Daoy (cell line): ENCODE results near the gene CMTM5. TPM values are rescaled to one million over a fixed set of nuclear protein-coding genes. Genes with fewer than 3 reads are reported as not detected.
A peak's percentile ranks its signal among the peaks of the same experiment; 100 is the strongest.

Experiments used
- DNase-seq: peaks from one replicate; pipeline ENCODE4 v3.0.0-alpha.2; 2015; ENCODE audit warnings: low read depth
- total RNA-seq: library from RNA; depleted of rRNA; stranded (reverse); fragments of >200 nt; shearing (Covaris generic); gene quantifications from 2 replicates; pipeline ENCODE4 v1.2.3, GENCODE V29; 2014; rRNA removed

CMTM5 gene, protein sequence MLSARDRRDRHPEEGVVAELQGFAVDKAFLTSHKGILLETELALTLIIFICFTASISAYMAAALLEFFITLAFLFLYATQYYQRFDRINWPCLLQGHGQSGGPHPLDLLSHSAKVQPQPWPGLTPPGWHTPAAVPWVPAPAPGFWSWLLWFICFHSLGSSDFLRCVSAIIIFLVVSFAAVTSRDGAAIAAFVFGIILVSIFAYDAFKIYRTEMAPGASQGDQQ
- total RNA-seq, result not detected in 2 replicates

DNA sequence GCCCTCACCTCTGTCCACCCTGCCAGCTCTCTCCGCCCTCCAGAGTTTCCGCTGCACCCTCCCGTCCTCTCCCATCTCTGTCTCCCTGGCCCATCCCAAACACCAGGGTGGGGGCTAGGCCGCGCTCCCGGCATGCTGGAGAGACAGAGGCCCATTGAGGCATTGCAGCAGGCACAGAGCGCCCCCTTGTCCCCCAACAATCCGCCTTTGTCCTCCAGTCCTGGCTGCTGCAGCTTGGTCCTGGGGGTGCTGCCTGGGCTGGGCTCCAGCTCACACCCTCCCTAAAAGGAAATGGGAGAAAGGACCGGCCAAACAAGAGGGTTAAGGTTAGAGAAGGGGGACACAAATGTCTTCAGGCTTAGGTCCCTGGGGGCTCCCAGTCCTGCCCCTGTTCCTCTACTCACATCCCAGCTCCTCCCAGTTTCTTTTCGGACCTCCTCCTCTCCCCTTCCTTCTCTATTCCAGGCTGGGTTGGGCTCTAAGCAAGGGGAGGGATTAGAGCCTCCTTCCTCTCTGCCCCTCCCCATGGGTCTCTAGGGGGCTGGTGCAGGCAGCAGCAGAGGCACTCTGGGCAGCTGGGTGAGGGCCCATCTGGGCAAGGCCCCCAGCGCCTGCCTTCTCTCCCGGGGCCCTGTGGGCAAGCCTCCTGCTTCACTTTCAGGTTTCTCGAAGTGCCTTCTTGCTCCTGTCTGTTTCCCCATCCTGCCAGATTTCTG, at the start of gene CMTM5:
Gene CMTM5, plus strand, starts transcription at position 565 of the 716 bp plus-strand sequence. CDS start 206 bp downstream, outside the sequence.
- DNase-seq, result no peak

DNA sequence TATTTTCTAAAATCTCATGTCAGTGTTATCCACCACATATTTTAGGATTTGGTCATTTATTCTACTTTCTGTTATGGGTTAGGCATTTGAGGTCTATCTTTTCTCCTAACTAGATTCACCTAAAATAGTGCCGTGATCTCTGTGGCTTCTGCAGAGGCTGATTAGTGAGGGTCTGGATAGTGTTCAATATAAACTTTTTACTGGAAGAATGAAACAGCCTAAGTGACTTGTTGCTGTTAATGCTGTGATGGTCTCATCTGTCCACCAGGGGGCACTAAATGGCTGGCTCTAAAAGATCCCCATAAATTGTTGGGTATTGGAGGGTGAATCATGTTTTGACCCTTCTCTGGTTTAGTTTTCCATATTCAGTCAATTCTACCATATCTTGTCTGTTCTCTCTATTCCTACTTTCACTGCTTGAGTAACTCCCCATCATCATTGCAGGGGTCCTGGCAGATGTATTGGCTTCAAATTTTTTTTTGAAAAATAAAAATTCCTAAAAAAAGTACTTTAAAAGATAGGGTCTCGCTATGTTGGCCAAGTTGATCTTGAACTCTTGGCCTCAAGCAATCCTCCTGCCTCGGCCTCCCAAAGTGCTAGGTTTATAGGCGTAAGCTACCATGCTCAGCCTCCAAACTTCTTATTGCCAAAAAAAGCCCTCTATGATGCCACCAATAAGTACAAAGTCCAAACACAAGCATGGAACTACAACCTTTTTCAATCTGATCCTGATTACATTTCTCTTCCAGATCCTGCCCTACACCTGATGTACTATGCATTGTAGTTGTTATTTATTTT, 48.7 kb upstream of the CMTM5 start:
- peak; percentile 74 for DNase-seq

DNA sequence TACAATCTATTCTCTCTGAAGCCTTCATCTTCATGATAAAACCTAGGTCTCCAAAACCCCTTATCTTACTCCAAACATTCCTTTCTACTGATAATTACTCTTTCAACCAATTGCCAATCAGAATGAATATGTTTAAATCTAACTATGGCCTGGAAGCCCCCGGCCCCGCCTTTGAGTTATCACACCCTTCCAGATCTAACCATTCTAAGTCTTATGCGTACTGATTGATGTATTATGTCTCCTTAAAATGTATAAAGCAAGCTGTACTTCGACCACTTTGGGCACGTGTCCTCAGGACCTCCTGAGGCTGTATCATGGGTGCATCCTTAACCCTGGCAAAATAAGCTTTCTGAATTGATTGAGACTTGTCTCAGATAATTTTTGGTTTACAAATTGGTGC, 41.2 kb upstream of the CMTM5 start:
- no peak for DNase-seq

DNA sequence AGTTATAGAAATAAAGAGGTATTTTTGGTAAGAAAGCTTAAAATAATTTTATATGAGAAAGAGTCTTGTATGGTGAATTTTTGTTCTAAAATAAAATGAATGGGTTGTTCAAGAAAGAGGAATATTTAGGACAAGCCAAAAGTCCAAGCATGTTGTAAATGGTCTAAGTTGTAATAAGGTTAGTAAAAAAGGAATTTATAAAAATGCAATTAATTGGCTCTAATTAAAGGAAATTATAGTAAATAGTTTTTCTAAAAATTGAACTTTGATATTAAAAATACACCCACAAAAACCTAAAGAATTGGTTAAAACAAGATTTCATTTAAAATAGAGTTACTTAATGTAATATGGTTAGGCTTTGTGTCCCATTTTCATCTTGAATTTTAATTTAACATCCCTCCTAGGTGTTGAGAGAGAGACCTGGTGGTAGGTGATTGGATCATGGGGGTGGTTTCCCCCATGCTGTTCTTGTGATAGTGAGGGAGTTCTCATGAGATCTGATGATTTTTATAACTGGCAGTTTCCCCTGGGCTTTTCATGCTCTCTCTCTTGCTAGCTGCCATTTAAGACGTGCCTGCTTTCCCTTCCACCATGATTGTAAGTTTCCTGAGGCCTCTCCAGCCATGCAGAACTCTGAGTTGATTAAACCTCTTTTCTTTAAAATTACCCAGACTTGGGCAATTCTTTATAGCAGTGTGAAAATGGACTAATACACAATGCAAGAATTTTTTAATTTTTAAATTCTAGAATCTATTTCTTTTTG, 37.2 kb upstream of the CMTM5 start:
- DNase-seq, result no peak

DNA sequence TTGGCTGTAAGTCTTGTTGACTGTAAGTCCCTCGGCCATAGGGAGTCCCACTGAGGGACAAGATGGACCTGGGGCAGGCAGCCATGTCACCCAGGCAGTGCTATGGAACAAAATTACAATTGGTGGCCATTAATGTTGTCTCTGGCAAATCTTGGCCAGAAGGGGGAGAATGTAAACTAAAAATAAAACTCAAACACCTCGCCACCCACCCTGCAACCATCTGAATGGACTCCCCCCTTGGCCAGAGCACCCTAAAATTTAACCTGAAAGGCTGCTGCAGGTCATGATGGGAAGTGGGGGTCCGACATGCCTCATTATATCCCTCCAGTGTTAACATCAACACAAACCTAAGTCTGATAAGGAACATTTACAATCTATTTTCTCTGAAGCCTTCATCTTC, 32.4 kb upstream of the CMTM5 start:
- DNase-seq, result no peak

DNA sequence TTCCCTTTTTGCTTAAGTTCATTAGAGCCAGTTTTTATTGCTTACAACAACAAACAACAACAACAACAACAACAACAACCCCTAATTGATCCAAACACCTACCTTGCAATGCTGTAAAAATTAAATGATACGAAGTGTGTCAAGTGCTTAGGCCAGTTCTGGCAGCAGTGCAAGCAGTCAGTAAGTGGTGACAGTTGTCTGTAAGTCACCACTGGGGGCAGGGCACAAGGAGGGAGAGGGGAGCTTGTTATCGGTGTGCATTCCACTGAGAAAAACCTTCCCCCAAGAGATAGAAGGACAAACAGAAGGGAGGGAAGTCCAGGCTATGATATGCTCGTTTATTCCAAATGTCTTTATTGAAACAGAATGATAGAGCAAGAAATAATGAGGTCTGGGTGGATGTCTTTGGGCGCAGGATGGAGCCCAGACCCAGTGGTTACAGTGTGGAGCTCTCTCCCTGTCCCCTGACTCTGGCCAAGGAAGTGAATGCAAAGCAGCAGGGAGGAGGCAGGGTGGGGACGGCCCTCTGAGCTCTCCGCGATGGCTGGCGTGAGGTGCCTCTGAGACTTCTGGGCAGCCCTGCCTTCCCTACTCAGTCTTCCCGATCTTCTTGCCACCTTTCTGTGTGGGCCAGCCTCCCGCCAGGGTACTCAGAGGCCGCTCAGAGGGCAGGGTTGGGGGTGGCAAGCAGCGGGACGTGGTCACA, 30.7 kb upstream of the CMTM5 start:
- DNase-seq, result no peak

DNA sequence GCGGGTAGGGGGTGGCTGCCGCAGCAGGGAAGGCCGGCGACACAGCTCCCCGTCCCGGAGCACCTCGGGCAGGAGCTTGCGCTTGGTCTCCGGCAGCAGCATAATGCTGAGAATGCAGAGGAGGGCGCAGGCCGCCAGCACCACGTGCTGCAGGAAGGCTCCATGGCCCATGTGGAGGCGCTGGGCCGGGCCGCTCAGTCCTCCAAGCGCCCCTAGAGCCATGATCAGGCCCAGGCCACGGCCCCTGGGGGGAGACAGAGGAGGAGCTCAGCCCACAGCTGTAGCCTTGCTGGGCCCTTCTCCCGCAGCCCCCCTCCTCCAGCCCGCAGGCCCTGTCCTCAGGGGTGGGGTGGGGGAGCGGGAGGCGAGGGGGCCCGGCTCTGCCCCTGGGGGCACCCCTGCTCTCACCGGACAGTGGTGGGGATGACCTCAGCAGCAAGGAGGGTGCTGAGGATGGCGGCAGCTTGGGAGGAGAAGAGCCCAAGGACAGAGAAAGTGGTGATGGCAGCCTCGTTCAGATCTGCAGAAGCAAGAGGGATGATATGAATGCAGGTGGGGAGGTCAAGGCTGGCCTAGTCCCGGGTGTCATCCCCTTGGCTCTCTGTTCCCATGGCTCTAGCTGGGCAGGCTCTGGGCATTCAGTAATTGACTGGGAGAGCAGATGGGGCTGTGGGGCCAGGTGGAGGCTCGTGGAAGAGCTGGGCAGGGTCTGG, 30.0 kb upstream of the CMTM5 start:
- no peak for DNase-seq

DNA sequence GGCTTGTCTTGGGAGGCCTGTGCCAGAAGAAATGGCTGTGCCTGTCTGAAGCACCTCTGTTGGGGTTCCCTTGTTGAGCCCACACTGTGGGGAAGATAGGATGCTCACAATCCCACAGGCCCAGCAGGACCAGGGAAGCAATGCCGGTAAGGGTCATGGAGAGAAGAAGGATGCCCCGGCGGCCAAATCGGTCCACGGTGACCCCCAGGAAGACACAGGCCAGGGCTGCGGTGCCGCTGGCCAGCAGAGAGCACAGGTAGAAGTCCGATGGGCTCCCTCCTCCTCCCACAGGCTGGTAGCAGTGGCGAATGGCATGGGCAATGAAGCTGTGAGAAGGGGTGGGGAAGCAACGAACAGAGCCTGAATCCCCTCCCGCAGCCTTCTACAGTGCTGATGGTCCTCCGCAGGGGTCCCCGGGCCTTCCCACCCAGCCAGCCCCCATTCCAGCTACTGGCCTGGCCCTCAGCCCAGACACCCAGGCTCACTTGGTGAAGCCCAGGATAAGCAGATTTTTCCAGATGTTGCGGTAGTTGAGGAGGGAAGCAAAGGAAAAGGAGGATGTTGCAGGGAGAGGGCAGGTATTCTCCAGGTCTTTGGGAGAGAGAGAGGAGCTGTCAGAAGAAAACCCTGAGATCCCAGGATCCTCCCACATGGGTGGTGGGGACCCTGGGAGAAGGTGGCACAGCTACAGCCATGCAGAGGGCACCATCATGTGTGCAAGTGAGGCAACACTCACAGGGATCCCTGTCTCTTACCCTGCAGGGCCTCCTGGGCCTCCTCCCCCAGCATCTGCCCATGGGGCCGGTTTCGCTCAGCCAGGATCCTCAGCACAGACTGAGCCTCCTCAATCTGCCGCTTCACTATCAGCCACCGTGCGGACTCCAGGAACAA, 29.2 kb upstream of the CMTM5 start:
- DNase-seq, result no peak

DNA sequence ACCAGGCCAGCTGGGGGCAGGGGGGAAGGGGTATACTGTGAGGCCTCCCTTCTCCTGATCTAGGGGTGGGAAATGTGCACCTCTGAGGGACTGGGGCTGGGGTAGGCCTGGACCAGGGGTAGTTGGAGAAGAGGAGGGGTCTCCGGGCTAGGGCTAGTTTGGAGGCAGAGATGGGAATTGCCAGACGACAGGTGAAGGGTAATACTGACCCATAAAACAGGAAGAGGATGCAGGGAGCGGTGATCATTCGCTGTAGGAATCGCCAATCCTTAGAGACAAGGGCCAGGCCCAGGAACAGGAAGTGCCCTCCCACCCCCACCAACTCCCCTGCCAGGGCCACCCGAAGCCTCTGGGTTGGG, 28.6 kb upstream of the CMTM5 start:
- no peak for DNase-seq

DNA sequence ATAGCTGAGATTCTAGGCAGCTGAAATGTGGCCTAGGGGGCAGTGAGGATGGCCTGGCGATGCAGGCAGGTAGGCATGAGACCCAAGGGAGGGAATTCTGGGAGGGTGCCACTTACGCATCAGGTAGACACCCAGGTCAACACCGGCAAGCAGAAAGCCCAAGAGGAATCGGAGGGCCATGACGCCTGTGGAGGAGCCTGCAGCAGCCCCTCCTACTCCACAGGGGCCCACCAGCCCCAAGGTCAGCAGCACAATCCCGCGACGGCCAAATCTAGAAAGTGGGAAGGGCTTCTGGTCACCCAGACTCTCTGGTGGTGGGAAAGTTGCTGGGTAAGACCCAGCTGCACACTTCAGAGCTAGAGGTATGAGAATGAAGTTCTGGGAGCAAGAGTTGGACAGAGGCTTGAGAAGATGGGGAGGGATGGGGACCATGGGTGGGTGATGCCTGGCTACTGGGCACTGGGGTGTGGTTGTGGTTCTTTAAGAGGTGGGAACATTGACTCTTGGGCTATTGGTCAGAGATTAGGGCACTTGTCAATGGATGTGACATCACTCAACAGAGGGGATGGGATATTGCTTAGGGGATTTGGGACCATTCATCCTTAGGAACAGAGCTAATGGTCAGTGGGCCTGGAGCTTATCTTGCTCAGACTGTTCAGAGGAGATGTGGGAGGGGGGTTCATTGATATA, 27.5 kb upstream of the CMTM5 start:
- no peak for DNase-seq

DNA sequence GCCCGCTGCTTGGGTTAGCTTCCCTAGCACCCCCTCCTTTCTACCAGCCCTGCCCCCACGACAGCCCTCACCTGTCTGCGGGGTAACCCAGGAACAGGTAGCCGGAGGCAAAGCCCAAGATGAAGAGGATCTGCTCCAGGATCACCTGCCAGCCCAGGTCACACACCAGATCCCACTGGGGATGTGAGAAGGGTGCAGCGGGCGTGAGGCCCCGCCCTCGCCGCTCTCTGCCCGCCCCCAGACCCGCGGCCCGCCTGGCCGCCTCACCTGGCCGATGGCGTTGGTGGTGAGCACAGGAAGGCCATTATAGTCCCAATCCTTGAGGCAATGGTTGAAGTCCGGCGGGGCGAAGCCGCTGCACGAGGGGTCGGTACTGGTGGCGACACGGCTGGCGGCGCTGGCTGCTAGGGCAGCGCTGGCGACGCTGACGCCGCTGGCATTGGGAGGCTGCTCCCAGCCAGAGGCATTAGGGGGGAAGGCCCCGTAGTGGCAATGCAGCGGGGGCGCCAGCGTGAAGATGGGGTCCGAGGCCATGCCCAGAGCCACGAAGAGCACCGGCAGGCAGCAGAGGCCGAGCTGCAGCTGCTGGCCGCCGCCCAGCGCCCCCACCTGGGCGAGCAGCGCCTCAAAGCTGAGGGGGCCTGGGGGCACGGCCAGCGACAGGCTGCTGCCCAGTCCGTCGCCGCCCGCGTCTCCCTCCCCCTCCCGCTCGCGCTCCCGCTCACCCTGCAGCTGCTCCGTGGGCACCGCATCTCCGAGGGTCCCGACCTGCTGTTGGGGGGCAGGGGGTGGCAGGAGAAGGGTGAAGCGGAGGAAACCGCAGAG, 25.0 kb upstream of the CMTM5 start:
- peak; percentile 24 for DNase-seq

DNA sequence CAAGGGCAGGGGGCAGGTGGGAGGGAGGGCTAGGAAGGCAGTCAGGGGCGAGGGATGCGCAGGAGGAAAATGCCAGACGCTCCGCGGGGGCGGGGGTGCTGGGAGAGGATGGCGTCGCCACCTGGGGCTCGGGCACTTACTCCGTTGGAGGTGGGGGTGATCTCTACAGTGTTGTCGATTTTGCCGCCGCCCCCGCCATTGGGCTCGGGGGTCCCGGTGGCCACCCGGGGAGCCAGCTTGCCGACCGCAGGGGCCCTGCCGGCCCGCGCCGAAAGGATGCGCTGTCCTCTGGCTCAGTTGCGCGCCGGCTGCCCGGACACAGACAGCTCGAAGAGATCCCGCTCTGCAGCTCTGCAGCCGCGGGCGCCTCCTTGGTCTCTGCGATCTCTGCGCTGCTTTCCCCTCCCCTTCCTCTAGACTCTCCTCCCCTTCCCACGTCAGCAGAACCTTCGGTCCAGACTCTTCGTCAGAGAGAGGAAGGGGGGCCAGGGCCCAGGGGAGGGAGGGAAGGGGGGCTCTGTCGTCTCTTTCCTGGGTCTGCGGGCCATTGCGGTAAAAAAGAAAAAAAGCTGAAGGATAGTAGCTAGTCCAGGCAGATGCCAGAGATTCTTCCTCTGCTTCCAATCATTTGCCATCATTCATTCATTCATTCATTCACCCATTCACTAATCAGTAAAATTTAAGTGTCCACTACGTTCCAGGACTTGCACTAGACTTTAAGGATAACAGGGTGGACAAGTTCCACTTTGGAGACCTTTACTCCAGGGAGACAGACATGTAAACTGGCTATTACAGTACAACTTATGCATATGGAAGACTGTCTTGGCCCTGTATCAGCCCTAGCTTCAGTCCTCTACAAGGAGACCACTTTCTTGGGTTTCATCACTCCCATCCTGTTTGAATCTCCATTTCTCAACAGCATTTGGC, 24.1 kb upstream of the CMTM5 start, which contains the start of gene SLC22A17:
Gene SLC22A17, minus strand, starts transcription at position 382 of the 927 bp plus-strand sequence.
- DNase-seq, result peak; percentile 89

DNA sequence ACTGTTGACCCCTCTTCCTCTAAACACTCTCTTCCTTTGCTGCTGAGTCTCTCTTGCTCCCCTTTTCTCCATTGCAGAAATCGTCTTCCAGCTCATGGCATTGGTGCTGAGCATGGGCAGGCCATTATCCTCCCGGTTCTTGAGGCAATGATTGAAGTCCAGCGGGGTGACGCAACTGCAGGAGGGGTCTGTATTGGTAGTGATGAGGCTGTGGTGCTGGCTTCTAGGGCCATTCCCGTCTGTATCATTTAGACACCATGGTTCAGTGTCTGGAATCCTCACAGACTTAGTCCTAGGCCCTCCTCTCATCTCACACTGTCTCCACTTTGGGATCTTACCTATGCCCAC, 23.4 kb upstream of the CMTM5 start:
- no peak for DNase-seq

DNA sequence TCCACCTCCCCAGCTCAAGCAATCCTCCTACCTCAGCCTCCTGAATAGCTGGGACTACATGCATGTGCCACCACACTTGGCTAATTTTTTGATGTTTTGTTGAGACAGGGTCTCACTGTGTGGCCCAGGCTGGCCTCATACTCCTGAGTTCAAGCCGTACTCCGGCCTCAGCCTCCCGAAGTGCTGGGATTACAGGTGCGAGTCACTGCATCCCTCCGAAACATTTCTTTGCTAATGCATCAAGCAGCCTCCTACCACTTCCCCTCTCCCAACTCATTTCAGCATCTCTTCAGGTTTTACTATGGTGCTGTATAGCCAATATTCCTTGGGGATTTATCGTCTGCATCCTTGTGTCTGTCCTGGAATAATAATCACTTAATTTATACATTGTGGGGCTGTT, 21.9 kb upstream of the CMTM5 start:
- no peak for DNase-seq

DNA sequence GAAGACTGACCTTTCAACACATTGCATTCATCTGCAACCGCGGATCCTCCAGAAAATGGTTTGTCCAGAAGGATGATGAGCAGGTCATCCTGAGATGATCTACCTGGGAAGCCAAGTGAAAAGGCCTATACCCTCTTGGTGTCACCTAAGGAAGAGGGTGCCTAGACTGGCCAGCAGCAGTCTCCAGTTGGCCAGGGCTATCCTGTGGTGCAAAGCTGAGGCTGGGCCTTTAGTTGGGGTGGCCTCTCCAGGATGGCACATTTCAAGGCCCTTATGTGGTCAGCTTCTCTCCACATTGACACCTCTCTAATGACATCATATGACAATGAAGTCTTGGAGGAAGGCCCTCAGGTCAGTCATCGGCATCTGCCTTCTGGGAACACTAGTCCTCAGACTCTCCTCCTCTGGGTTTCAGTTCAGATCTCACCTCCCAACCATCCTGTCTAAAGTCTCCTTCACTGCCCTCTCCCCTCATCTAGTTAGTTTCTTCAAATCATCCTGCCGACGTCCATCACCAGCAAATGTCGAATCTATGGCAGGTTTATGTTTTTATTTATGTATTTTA, 20.9 kb upstream of the CMTM5 start:
- DNase-seq, result no peak

DNA sequence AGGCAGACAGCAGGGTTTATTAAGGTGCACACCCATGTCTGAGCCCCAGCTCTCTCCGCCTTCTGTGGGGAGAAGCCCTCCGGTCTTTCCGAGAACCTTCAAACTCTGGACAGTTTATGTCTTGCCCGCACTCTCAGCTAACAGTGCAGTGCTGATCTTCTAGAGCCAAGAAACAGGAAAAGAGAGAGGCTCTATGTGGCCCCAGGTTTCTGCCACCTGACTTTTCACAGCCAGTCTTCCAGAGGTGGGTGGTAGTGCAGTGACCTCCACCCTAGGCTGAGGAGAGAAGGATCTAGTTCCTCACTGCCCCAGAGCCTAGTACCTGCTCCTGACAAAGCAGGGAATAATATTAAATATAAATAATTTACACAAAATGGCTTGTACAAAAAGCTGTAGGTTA, 20.2 kb upstream of the CMTM5 start:
- DNase-seq, result no peak

DNA sequence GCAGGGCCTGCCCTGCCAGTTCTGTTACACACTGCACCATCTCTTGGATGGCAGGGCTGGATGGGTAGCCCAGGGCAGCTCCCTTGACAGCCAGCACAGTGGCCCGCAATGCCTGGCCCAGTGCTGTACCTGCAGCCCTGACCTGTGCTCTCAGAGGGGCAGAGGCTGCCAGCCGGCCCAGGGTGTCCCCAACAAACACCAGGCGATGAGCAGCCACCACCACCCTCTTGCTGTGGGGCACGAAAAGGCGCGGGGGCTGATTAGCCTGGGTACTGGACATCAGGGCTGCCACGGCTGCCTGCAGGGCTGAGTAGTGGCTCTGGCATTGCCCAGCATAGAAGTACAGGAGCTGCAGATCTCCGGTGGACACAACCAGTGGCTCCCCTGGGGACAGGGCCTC, 19.6 kb upstream of the CMTM5 start:
- no peak for DNase-seq
